ENCODE results near the gene SWAP70. TPM values are rescaled to one million over a fixed set of nuclear protein-coding genes. Genes with fewer than 3 reads are reported as not detected.

SWAP70 gene
- total and polyA plus RNA-seq, 2 of the 13 experiments (the other 11 are each of a cell fraction or from before 2014, with no cell fraction given): 4.6 to 8.7 TPM

DNA sequence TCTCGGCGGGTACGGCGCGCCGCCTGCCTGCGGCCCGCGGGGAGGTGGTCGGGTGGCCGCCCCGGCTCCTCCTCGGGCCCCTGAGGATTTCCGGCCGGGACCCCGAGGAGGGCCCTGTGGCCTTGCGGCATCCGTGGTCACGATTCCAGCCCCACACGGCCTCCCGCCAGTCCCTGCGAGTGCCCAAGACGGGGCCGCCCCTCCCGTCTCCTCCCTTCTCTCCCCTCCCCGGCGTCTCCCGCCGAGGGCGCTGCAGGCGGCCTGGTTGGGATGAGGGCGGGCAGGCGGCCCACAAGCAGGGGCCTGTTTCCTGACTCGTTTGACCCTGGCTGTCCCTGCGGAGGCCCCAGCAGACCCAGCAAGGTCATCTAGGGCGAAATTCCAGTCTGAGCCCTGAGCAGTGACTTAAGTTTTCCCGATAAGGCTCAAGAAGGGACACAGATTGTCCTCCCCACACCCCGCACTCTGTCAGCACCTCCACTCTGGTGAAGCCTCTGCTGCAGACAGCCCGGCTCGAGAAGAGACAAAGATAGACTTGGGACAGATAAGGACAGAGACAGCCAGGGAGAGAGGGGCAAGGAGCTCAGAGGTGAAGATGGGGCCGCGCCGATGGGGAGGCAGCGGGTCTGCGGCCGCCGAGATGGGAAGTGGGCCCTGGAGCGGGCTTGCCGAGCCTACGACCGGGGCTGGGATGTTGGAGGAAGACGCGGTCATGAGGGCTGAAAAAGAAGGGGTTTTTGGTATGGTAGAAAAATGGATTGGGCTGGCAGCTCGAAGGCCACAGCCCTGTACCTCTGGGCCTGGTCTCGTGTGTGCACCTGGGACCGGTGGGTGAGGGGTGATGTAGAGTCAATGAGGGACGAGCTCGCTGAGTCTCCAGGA, 95.0 kb downstream of the SWAP70 start (continued):
- TF ChIP-seq TSC22D2 (CRISPR knock-in tag; IDR thresholded peaks at IDR 0.05; ENCODE audit: borderline replicate concordance) (no peak), ATF4 (CRISPR knock-in tag; IDR thresholded peaks at IDR 0.05) (no peak), SMYD3 (CRISPR knock-in tag; IDR thresholded peaks at IDR 0.05) (no peak; the same call in 1 of the 2 replicates), ZMYM2 (CRISPR knock-in tag; IDR thresholded peaks at IDR 0.05) (0 out of 2 replicates have a peak, but pooled peaks have one; percentile 33), HNRNPH1 (optimal IDR thresholded peaks at IDR 0.05; ENCODE audit: low read depth, low read length) (no peak), ZNF850 (CRISPR knock-in tag; conservative IDR thresholded peaks at IDR 0.05) (no peak), ZNF773 (CRISPR knock-in tag; IDR thresholded peaks at IDR 0.05; ENCODE audit: borderline replicate concordance) (0 out of 2 replicates have a peak, but pooled peaks have one; percentile 26), ZZZ3 (CRISPR knock-in tag; IDR thresholded peaks at IDR 0.05; ENCODE audit: borderline replicate concordance) (peak; percentile 35; the same call in 1 of the 2 replicates), ZNF260 (CRISPR knock-in tag; IDR thresholded peaks at IDR 0.05; ENCODE audit: borderline replicate concordance, low read depth) (no peak), IRF2 (CRISPR knock-in tag; IDR thresholded peaks at IDR 0.05) (no peak), U2AF1 (optimal IDR thresholded peaks at IDR 0.05; ENCODE audit: low read depth, low read length) (no peak), GTF3A (CRISPR knock-in tag; conservative IDR thresholded peaks at IDR 0.05) (no peak), MAFG (CRISPR knock-in tag; IDR thresholded peaks at IDR 0.05) (no peak), SAFB2 (CRISPR knock-in tag; IDR thresholded peaks at IDR 0.05; ENCODE audit: borderline replicate concordance, low read depth) (no peak; the same call in 1 of the 2 replicates), GPBP1L1 (CRISPR knock-in tag; IDR thresholded peaks at IDR 0.05) (no peak), ISL2 (CRISPR knock-in tag; IDR thresholded peaks at IDR 0.05) (peak; percentile 77), PCBP2 (optimal IDR thresholded peaks at IDR 0.05; ENCODE audit: low read depth, low read length, poor library complexity, severe bottlenecking) (no peak), ZBTB14 (CRISPR knock-in tag; IDR thresholded peaks at IDR 0.05) (no peak; the same call in 1 of the 2 replicates)
- TF ChIP-seq, protein P1, sequence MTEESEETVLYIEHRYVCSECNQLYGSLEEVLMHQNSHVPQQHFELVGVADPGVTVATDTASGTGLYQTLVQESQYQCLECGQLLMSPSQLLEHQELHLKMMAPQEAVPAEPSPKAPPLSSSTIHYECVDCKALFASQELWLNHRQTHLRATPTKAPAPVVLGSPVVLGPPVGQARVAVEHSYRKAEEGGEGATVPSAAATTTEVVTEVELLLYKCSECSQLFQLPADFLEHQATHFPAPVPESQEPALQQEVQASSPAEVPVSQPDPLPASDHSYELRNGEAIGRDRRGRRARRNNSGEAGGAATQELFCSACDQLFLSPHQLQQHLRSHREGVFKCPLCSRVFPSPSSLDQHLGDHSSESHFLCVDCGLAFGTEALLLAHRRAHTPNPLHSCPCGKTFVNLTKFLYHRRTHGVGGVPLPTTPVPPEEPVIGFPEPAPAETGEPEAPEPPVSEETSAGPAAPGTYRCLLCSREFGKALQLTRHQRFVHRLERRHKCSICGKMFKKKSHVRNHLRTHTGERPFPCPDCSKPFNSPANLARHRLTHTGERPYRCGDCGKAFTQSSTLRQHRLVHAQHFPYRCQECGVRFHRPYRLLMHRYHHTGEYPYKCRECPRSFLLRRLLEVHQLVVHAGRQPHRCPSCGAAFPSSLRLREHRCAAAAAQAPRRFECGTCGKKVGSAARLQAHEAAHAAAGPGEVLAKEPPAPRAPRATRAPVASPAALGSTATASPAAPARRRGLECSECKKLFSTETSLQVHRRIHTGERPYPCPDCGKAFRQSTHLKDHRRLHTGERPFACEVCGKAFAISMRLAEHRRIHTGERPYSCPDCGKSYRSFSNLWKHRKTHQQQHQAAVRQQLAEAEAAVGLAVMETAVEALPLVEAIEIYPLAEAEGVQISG (CRISPR knock-in tag; IDR thresholded peaks at IDR 0.05): peak; percentile 89
- TF ChIP-seq, protein P2, sequence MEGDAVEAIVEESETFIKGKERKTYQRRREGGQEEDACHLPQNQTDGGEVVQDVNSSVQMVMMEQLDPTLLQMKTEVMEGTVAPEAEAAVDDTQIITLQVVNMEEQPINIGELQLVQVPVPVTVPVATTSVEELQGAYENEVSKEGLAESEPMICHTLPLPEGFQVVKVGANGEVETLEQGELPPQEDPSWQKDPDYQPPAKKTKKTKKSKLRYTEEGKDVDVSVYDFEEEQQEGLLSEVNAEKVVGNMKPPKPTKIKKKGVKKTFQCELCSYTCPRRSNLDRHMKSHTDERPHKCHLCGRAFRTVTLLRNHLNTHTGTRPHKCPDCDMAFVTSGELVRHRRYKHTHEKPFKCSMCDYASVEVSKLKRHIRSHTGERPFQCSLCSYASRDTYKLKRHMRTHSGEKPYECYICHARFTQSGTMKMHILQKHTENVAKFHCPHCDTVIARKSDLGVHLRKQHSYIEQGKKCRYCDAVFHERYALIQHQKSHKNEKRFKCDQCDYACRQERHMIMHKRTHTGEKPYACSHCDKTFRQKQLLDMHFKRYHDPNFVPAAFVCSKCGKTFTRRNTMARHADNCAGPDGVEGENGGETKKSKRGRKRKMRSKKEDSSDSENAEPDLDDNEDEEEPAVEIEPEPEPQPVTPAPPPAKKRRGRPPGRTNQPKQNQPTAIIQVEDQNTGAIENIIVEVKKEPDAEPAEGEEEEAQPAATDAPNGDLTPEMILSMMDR (CRISPR knock-in tag; IDR thresholded peaks at IDR 0.05): peak; percentile 67
